GM20431 (cell line): ENCODE data around the gene SEMA3D.
"Not testable (repeated sequence)": the region's sequence is repeated elsewhere in the genome, so short reads cannot be mapped to it uniquely, and the experiment has no call there.

ENCODE experiments used
- in situ Hi-C: fragments of 300-500 bp; cut with MseI, MboI; formaldehyde crosslinking; loops from one replicate; pipeline ENCODE4 v1.15.0; 2020; ENCODE audit warnings: low sequenced_read_pairs; ENCODE audit not compliant: unreplicated experiment

The SEMA3D gene

GRCh38 chr7:85011127-85011526, 175.7 kb downstream of the SEMA3D start:
- in situ Hi-C loops, result loop anchor here (25.0 kb wide), 1 partner anchor 1074 kb away; no protein-coding TSS in a partner anchor

DNA sequence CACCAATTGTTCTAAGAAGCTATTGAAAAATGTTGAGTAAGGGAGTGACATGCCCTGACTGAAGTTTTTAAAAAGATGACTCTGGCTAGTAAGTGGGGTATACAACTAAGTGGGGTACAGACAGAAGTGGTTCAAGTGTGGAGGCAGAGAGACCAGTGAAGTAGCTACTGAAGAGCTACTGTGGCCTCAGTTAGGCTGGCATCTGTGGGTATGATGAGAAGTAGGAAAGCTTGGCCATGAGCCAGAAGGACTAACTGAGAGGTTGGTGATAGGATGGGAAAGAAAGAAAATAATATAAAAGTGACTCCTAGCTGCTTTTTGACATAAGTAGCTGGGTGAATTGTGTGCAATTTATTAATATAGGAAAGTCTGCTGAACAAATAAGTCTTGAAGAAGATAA, 176.6 kb downstream of the SEMA3D start:
- in situ Hi-C loops, result loop anchor here (25.0 kb wide), 1 partner anchor 1073 kb away; no protein-coding TSS in a partner anchor

- in situ Hi-C loops, result loop anchor here (25.0 kb wide), 1 partner anchor 1069 kb away; no protein-coding TSS in a partner anchor
Observed at GRCh38 chr7:85006754-85007153, 180.1 kb downstream of the SEMA3D start.

DNA sequence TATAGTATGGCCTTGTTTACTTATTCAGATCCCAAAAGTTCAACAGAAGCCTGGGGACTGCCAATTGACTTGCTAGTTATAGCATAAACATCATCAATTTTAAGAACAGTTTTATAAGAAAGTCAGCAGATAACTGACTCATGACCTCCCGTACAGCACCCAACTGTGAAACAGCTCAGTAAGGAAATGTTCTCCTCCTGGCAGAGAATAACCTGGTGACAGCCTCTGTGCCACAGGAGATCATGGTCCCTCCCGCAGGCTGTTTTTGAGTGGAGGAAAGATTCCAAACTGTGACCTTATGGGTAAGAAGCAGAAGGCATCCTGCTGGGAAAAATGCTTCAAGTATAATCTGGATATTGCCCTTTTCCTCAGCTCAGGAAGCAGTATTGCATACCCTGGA, 182.5 kb downstream of the SEMA3D start:
- in situ Hi-C loops, result loop anchor here (25.0 kb wide), 1 partner anchor 1067 kb away; no protein-coding TSS in a partner anchor

DNA sequence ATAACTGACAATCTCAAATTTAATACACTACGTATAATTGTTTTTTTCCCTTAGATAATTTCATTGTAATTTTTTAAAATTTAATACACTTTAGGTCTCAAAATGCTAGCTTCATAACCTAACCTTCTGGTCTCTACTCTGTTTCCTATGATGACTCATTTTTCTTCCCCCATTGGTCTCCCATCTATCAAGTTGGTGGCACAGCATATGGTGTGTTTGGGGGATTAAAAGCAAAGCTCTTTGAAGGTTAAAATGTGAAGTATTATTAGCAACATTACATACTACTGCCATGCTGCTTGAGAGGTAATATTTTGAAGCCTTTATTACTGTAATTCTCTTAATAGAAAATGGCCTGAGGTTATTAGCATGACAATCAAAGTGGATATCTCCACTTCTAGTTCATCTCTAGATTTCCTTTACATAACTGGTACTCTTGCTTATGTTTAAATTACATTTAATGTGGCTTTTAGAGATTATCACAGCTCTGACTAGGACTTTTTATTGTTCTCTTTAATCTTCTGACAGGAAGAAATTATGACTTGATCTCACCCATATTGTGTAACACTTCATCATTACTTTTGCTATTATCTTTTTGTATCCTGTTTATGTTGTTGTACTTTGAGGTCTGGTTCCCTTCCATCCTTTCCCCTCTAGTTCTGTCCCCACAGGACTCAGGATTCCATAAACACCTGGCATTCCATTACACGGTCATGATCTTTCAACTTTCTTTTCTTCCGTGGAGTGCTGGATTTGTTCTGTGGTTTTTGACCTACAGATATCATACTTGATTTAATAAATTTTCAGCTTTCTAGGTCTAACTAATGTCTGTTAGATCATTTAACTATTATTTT, 185.1 kb downstream of the SEMA3D start:
- in situ Hi-C loops, result loop anchor here (25.0 kb wide), 1 partner anchor 1064 kb away; no protein-coding TSS in a partner anchor

- in situ Hi-C loops, result loop anchor here (25.0 kb wide), 1 partner anchor 1064 kb away; no protein-coding TSS in a partner anchor
Observed at GRCh38 chr7:85000735-85001350, 186.0 kb downstream of the SEMA3D start.

DNA sequence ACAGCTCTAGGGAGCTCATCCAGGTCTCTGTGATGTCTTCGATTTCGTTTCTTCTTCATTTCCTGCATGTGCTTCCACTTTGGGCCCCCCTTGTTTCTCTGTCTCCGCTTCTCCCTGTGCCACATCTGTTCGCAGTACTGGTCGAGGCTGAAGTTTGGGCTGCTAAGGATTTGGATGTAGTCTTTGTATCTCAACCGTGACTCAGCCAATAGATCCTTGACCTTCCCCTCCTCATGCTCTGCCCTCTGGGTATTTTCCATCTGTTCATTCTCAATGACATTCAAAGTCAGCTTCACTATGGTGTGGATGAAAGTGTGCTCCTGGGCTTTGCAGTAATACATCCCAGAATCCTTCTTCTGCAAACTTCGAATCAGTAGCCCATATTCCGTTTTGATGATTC, 187.4 kb downstream of the SEMA3D start:
- in situ Hi-C loops, result no loop called here

DNA sequence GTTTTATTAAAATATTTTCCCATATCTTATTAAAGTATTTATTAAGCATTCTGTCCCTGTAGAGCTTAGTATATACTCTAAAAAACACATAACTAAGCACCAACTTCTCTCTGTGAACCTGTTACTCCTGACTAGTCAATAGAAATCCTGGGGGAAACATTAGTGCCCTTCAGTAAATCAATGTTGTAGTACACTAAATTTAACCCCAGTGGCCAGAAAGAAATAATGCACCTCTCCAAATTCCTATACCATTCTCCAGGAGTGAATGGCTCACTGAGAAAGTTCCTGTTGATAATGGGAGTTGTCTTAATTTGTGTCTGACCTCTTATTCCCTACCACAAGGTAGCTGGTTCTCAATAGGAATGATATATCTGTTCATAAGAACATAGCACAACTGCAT, 188.2 kb downstream of the SEMA3D start:
- in situ Hi-C loops, result no loop called here

- in situ Hi-C loops, result no loop called here
Observed at GRCh38 chr7:84997626-84998025, 189.2 kb downstream of the SEMA3D start.

GRCh38 chr7:84992954-84993353, 193.9 kb downstream of the SEMA3D start:
- in situ Hi-C loops, result not testable (repeated sequence)

DNA sequence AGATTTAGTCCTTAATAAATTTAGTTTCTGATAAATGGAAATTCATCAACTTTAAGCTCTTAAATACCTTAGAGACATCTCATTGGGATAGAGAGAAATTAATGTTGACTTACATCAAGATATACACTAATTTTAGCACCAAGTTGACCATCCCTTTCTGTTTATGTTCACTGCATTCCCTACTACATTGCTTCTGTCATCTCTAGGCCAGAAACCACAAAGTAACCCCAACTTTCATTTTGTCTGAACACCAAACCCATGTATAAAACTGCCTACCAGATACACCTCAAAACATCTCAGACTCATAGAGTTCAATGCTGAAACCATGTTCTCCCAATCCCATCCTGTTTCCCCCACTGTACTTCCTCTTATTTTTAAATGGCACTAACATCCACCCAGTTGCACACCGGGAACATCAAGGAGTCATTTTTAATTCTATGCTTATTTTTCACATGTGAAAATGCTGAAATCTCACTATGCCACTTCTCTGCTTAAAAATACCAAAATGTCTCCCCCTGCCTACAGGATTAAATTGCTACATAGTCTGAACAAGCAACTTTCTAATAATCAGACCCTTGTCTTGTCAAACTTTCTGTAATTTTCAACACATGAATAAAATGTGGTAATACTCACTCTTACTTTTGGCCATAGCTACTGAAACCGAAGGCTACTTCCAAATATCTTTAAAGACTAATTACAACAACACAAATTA, 201.6 kb downstream of the SEMA3D start:
- in situ Hi-C loops, result no loop called here

GRCh38 chr7:84982199-84982598, 204.7 kb downstream of the SEMA3D start:
- in situ Hi-C loops, result no loop called here

GRCh38 chr7:84981055-84981976, 205.5 kb downstream of the SEMA3D start:
- in situ Hi-C loops, result no loop called here

- in situ Hi-C loops, result no loop called here
Observed at GRCh38 chr7:84975586-84976185, 211.2 kb downstream of the SEMA3D start.

GRCh38 chr7:84971360-84971759, 215.5 kb downstream of the SEMA3D start:
- in situ Hi-C loops, result no loop called here

DNA sequence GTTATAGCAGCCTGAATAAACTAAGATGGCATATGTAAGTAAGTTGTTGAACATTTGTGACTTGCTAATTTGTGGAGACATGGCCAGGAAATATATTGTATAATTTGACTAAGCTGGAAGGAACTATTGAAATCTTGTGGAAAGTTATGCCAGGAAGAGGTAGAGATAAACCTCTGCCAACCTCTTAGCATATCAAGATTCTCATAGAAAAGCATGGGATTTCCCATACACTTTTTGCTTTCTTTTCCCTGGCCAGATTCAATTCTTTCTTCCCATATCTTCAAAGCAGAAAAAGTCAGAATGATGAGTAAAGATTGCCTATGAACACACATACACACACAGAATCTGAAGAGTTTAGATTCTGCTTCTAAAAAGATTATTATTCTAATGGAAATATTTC, 216.2 kb downstream of the SEMA3D start:
- in situ Hi-C loops, result no loop called here

DNA sequence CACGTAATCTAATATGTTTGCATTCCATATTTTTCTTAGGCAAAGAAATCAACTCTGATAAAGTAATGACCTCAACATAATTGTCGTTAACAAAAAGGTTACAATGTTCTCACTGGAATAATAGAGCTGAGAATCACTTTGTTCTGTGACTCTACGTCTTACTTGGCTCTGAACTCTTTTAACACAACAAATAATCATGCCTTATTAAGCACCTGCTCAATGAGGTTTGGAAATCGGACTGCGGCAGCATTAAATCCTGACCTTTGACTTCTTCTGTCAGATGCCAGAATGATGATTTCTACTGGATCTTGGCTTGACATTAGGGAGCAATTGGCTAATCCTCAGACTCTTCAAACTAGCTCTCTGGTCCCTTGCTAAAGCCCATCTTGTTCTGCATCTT, 233.6 kb downstream of the SEMA3D start:
- in situ Hi-C loops, result no loop called here

- in situ Hi-C loops, result no loop called here
Observed at GRCh38 chr7:84950836-84951235, 236.0 kb downstream of the SEMA3D start.

- in situ Hi-C loops, result no loop called here
Observed at GRCh38 chr7:84949501-84949900, 237.4 kb downstream of the SEMA3D start.
